Hematopoietic multipotent progenitor cell (in vitro differentiated cells): Measurements from ENCODE around the gene FAM120A. TPM values are rescaled to one million over a fixed set of nuclear protein-coding genes. Genes with fewer than 3 reads are reported as not detected.

Source experiments
- DNase-seq, 3 donors: peaks; one replicate each; pipeline ENCODE4 v3.0.0-alpha.2; 2011 to 2015; ENCODE audit warnings: low read depth in 2 of 3, low spot score in 2 of 3
- total RNA-seq: library from RNA; depleted of rRNA; stranded (reverse); fragments of >200 nt; gene quantifications from one replicate; pipeline ENCODE4 v1.2.3, GENCODE V29; 2012

FAM120A gene
- total RNA-seq, 1 donor: 107 TPM

DNA sequence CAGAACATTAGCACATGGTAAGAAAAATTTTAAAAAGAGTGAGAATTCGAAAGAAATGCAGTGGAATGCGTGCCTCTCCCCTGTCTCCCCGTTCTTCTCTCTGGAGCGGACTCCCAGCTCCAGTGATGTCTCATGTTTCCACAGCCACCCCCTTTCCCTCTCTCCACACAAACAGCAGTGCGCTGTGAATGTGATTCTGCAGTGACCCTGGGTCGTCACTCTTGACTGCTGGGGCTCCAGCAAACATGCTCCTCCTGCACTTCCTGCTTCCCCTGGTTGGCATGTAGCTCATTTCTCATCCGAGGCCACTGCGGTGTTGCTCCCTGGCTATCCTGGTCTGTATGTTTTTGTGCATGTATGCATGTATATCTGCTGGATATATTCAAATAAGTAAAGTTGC, 138.2 kb downstream of the FAM120A start:
- DNase-seq: no peak

DNA sequence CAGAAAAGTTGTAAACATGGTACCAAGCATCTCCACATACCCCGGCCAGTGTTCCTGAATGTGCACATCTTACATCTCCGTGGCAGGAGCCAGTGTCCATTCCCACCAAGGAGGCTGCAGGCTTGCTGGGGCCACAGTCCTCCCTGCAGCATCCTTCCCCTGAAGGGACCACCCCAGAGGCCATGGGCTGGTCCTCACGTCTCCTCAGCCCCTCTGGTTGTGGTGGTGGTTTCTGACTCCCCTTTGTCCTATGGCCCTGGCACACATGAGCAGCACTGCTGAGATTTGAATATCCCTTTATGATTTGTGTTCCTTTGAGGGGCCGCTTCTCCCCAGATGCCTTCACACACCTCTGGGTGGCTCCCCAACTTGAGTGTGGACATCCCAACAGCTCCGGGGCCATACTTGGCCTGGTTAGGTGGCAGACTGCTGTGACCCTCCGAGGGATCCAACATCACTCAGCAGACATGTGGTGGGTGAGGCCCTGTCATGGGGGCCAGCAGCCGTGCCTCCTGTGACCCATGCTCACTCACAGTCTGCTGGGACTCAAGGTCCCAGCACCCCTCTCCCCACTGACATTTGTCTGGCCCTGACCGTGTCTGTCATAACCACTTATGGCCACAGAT, 139.2 kb downstream of the FAM120A start:
- DNase-seq: no peak

DNA sequence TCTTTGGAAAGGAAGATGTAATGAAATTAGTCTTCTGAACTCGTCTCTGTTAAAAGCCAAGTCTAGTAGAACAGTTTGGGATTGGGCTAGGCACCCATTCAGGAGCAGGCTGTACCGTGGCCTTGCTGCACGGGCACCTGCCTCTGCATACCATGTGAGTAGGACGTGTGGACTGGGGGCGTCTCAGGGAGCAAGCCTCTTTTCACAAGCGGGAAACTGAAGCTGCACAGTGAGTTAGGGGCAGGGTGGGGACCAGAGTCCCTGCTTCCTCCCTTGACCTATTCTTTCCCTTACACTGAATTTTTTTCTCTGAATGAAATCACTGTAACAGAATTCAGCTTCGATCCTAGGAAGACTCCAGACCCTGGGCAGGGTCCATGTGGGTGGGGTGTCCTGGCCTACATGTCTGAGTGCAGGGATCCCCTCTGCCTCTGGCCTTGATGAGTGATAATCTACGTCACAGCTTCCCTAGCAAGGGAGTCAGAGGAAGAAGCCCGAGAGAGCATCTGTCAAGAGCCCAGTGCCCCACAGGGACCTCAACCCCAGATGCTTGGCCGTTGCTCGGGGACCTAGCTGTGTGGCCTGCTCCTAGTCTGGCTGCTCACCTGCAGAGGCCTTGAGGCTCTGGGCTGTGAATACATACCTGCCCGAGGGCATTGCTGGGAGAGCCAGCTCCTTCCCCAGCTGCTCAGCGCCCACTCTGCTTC, 140.0 kb downstream of the FAM120A start:
- DNase-seq: no peak

- no peak for DNase-seq
Observed at GRCh38 chr9:93592008-93592642, 140.6 kb downstream of the FAM120A start.

DNA sequence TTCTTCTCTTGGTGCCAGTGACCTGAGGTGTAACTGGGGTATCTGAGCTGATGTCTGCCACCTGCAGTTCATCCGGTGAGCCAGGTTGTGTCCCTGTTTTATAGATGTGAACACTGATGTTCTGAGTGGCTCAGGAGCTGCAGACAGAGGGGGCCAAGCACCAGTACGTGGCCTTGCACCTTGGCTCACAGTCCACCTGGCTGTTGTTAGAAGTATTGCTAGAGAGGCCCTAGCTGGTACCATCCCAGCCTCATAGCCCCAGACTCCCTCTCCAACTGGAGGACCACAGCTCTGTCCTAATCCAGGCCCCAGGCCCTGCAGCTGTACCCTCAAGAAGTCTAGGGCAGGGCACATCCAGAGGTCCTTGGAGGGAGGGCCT, 141.1 kb downstream of the FAM120A start:
- DNase-seq: peak in 1 of 3 donors; percentile 39

DNA sequence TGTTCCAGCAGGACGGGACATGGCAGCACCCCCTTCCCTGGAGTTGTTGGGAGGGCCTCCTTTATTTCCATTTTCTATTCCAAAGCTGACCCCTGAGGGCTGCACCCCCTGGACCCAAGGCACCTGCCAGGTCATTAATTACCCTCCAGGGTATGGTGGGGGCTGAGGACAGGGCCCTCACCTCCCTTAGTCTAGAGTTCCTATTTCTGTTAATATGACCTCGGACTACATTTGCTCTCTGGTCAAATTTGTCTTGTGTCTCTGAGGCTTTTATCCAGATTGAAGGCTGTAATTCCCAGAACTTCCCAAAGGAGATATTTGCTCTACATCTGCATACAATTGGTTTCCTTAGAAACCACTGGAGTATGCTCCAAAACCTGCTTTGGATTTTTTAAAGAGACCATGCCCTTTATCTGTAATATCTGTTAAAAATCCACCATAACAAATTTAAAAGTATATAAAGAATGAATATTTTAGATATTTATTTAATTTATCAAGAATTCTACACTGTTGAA, 141.7 kb downstream of the FAM120A start:
- no peak for DNase-seq

DNA sequence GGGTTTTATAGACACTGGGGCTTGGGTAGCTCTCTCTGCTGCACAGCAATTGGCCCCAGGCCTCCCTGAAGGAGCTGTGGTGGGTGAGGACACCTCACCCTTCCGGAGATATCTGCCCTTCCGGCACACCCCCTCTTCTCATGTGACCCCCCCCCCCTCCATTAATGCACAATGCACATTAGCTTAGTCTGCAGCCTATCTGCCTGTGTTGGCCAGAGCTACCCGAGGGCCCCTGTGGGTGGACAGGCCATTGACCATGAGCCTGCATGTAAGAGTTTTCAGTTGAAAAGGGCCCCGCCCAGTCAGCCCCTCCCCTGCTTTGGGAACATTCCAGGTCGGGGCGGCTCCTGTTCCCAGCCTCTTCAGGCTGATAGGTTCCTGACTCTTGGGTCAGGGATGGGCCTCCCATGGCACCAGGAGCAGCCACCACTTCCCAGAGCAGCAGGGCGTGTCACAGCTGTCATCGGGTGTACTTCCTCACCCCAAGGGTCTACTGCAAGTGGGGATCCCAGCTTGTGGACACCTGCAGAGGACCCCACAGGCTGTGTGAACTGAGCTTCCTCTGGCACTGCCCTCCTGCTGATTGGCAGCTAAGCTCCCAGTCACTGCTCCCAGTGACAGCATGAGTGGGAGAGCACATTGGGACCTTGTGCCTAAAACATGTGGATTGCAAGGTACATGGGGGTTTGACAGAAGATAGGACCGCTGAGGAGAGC, 142.7 kb downstream of the FAM120A start:
- DNase-seq: no peak

DNA sequence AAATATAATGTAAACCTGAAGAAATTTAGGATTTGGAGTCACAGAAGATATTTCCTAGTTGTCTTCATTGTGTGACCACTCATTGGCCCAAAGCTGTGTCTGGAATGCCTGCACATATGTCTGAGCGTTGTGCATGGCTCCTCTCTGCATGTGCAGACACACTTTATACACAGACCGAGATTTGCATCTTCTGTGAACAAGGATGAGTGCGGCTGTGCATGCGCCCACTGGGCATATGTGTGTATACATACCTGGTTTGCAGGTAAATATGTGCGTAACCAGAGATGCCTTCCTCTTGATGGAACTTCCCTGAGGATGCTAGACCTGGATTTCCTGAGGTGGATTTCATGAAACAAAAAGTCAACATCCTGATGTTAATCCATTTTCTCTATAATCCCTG, 144.0 kb downstream of the FAM120A start:
- DNase-seq: no peak

- DNase-seq: no peak
Observed at GRCh38 chr9:93595861-93596365, 144.4 kb downstream of the FAM120A start.

DNA sequence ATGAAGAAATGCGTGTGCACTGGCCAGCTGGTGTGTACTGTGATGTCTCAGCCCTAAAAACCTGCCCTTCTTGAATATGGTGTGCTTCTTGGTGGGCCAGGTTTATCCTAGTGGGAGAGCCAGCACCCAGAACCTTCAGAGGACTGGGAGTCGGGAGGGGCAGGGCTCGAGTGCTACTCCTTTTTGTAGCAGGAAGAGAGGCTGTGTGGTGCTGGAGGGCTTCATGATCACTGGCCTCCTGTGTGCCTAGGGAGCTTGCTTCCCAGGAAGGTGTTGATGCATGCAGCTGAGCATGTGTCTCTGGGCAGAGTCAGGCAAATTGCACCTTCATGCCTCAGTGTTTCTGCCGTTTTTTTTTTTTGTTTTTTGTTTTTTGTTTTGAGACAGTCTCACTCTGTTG, 144.9 kb downstream of the FAM120A start:
- DNase-seq: no peak

DNA sequence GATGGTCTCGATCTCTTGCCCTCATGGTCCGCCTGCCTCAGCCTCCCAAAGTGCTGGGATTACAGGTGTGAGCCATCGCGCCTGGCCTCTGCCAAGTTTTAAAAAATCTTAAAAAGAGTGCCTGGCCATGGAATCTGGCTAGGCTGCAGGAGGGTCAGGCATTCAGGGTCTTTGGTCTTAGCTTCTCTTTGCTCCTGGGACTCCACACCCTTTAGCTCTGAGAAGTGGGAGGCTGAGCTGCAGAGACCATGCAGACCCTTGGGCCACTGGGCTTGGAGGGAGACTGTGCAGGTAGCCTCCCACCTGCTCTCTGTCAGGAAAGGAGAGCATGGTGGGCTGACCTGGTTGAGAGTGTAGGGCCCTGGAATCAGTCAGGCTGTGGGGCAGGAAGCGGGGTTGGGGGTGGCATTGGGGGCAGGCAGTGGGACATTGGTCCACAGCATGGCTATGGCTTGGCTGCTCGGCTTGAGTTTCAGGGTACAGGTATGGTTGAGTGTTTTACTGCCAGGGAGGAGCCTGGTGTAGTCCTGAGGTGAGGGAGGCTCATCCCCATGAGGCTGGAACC, 145.7 kb downstream of the FAM120A start:
- DNase-seq: no peak

DNA sequence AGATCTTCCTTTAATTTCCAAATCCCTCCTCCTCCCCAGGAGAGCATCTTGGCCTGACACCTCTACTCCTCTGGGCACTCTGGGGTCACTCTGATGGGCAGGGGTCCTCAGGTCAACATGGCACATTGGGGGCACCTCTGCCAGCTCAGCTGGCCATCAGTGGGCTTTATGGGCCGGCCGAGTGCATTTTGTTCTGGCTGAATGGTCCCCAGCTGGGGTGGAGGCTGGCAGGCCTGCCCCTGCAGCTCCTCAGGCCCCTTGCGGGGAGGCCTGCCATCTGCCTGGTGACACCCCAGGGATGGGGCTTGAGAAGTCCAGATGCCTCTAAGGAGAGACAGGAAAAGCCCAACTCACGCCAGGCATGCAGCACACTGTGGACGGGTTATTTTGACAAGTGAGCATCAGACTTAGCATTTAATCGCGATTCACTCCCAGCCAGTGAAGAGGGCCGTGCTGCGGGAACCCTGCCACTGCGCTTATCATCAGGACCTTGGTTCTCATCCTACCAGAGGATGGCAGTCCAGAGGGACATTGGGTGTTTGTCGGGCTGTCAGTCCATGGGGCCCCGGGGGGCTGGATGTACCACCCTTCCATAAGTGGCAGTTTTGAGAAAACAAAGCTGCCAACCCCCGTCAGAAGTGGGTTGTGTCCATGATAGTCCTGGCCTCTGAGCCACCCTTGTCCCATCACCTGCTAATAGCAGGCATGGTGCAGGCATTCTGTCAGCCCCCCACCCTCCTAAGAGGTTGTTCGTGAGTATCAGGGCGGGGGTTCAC, 146.6 kb downstream of the FAM120A start:
- no peak for DNase-seq

DNA sequence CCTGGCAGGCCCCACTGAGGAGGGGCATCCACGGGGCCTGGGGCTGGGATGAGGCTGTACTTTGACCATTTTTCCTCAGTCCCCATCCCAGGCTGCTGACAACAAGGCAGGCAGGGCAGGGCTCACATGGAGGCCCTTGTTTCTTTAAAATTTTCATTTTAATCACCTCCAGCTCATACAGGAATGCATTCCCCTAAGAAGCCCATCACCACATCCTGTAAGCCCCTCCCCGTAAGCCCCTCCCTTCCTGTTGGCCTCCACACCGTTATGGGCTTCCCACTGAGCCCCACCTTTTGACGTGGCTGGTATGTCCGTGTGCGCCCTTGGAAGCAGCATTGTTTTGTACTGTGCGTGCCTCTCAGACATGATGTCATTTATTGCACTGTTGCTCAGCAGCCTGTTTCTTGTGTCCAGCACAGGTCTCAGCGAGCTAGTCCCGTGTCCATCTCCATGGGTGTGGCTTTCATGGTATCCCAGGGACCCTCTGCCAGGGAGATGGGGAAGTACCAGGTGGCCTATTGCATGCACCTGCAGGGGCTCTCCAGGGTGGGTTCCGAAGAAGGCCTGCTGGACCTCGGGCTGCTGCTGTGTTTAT, 147.3 kb downstream of the FAM120A start:
- DNase-seq: no peak

GRCh38 chr9:93599571-93600403, 148.3 kb downstream of the FAM120A start:
- DNase-seq: no peak

GRCh38 chr9:93600504-93600903, 149.0 kb downstream of the FAM120A start:
- DNase-seq: peak in 1 of 3 donors; percentile 60

- no peak for DNase-seq
Observed at GRCh38 chr9:93601063-93601462, 149.6 kb downstream of the FAM120A start.

DNA sequence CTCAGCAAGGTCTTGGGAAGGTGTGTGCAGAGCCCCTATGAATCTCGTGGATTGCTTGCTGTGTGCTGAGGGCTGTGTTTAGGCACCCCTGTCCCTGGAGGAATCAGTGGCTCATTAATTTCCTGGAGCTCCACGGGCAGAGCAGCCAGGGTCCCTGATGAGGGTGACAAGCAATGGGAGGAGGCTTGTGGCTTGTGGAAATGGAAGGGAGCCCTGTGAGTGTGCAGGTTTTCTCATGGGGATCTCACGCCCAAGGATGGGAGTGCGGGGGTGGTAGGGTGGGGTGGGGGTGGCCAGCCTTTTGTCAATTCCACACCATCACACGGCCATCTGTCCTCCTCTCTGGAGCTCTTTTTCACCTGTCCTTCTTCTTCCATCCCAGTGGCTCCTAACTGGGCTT, 150.2 kb downstream of the FAM120A start:
- DNase-seq: no peak

- no peak for DNase-seq
Observed at GRCh38 chr9:93603011-93603410, 151.5 kb downstream of the FAM120A start.

DNA sequence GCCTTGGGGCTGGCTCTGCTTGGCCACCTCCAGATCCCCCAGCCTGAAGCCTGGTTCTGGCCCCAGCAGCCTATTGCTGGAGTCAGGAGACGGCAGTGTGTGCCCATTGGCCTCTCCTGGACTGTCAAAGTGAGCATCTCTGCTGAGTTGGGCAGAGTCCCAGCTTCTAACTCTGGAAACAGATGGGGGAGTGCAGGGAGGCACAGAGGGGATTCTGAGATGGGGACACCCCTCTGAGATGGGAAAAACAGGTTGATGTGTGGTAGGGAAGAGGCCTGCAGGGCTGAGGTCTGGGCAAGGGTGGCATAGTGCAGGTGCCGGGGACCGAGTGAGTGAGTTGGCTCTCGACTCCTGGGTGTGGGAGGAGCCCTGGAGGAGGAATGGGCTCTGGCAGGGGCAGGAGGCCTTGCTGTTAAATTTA, 152.4 kb downstream of the FAM120A start:
- no peak for DNase-seq
